ENCODE results near the gene KIF21A.

KIF21A gene

GRCh38 chr12:39429809-39430208, 13.1 kb downstream of the KIF21A start:
- H2AFZ ChIP-seq (ENCODE audit: low read depth, low read length, severe bottlenecking): no peak overlapping the region
- H3K27ac ChIP-seq (ENCODE audit: low read depth, low read length): no peak overlapping the region
- H3K9ac ChIP-seq (ENCODE audit: low read length): no peak overlapping the region
- H3K79me2 ChIP-seq (ENCODE audit: insufficient read depth, low read length): no peaks in the 10 kb centered on the region
- H4K20me1 ChIP-seq (ENCODE audit: low read depth, low read length): no peaks in the 10 kb centered on the region
- no peak overlapping the region for H3K4me2 ChIP-seq (ENCODE audit: low read depth, low read length, poor library complexity, severe bottlenecking)
- no peak overlapping the region for H3K4me3 ChIP-seq (ENCODE audit: insufficient read depth, low read length, poor library complexity, severe bottlenecking)
- TF ChIP-seq CTCF (IDR thresholded peaks at IDR 0.05; ENCODE audit: insufficient read depth, low read length, poor library complexity, severe bottlenecking) (no peak), EZH2phosphoT487 (conservative IDR thresholded peaks at IDR 0.05; ENCODE audit: low read length) (no peak)
- no peaks in the 10 kb centered on the region for H3K27me3 ChIP-seq (ENCODE audit: low read length)
- no peaks in the 10 kb centered on the region for H3K36me3 ChIP-seq (ENCODE audit: low read length)
- H3F3A ChIP-seq (ENCODE audit: insufficient read depth): no peaks in the 10 kb centered on the region
- H3K9me2 ChIP-seq (replicated peaks; ENCODE audit: insufficient read depth, low read length): no peaks in the 10 kb centered on the region
- no peaks in the 10 kb centered on the region for H3K9me3 ChIP-seq (ENCODE audit: insufficient read depth, low read length)

GRCh38 chr12:39427360-39427808, 15.5 kb downstream of the KIF21A start:
- Histone ChIP-seq H3F3A (ENCODE audit: insufficient read depth) (no peaks in the 10 kb centered on the region), H3K4me2 (ENCODE audit: low read depth, low read length, poor library complexity, severe bottlenecking) (no peak overlapping the region), H3K9me3 (ENCODE audit: insufficient read depth, low read length) (no peaks in the 10 kb centered on the region), H3K27me3 (ENCODE audit: low read length) (no peaks in the 10 kb centered on the region), H3K9ac (ENCODE audit: low read length) (no peak overlapping the region), H4K20me1 (ENCODE audit: low read depth, low read length) (no peaks in the 10 kb centered on the region), H2AFZ (ENCODE audit: low read depth, low read length, severe bottlenecking) (no peak overlapping the region), H3K27ac (ENCODE audit: low read depth, low read length) (no peak overlapping the region), H3K4me3 (ENCODE audit: insufficient read depth, low read length, poor library complexity, severe bottlenecking) (no peak overlapping the region), H3K79me2 (ENCODE audit: insufficient read depth, low read length) (no peaks in the 10 kb centered on the region), H3K36me3 (ENCODE audit: low read length) (no peaks in the 10 kb centered on the region), H3K9me2 (replicated peaks; ENCODE audit: insufficient read depth, low read length) (no peaks in the 10 kb centered on the region)
- TF ChIP-seq CTCF (IDR thresholded peaks at IDR 0.05; ENCODE audit: insufficient read depth, low read length, poor library complexity, severe bottlenecking): no peak
- no peak for TF ChIP-seq EZH2phosphoT487 (conservative IDR thresholded peaks at IDR 0.05; ENCODE audit: low read length)

- no peak overlapping the region for H3K4me3 ChIP-seq (ENCODE audit: insufficient read depth, low read length, poor library complexity, severe bottlenecking)
- H3K79me2 ChIP-seq (ENCODE audit: insufficient read depth, low read length): no peaks in the 10 kb centered on the region
- no peaks in the 10 kb centered on the region for H3F3A ChIP-seq (ENCODE audit: insufficient read depth)
- no peak overlapping the region for H3K9ac ChIP-seq (ENCODE audit: low read length)
- H3K36me3 ChIP-seq (ENCODE audit: low read length): no peaks in the 10 kb centered on the region
- H3K9me2 ChIP-seq (replicated peaks; ENCODE audit: insufficient read depth, low read length): no peaks in the 10 kb centered on the region
- H3K27me3 ChIP-seq (ENCODE audit: low read length): no peaks in the 10 kb centered on the region
- TF ChIP-seq EZH2phosphoT487 (conservative IDR thresholded peaks at IDR 0.05; ENCODE audit: low read length) (no peak), CTCF (IDR thresholded peaks at IDR 0.05; ENCODE audit: insufficient read depth, low read length, poor library complexity, severe bottlenecking) (no peak)
- H4K20me1 ChIP-seq (ENCODE audit: low read depth, low read length): no peaks in the 10 kb centered on the region
- H3K27ac ChIP-seq (ENCODE audit: low read depth, low read length): no peak overlapping the region
- no peak overlapping the region for H2AFZ ChIP-seq (ENCODE audit: low read depth, low read length, severe bottlenecking)
- H3K4me2 ChIP-seq (ENCODE audit: low read depth, low read length, poor library complexity, severe bottlenecking): no peak overlapping the region
- no peaks in the 10 kb centered on the region for H3K9me3 ChIP-seq (ENCODE audit: insufficient read depth, low read length)
These were observed 16.2 kb downstream of the KIF21A start for GRCh38 chr12:39426636-39427240.

Measured in SU-DHL-6 (cell line).